Suprapubic skin (tissue), 4 donors: ENCODE results near the gene RIOK2. TPM values are rescaled to one million over a fixed set of nuclear protein-coding genes. Genes with fewer than 3 reads are reported as not detected.

Experiments used
- DNase-seq, 2 donors: peaks; one replicate each; pipeline ENCODE4 v3.0.0-alpha.2; 2019; ENCODE audit warnings: low spot score in 2 of 2
- H3K27ac ChIP-seq: fragments of 200-600 bp; sonication (generic); one replicate; pipeline ENCODE4 v1.5.1; 2019
- H3K27me3 ChIP-seq: fragments of 200-600 bp; sonication (generic); one replicate; pipeline ENCODE4 v1.5.1; 2019
- H3K36me3 ChIP-seq: fragments of 200-600 bp; sonication (generic); one replicate; pipeline ENCODE4 v1.5.1; 2019
- H3K4me1 ChIP-seq: fragments of 200-600 bp; sonication (generic); one replicate; pipeline ENCODE4 v1.5.1; 2019
- H3K4me3 ChIP-seq: fragments of 200-600 bp; sonication (generic); one replicate; pipeline ENCODE4 v1.5.1; 2019; ENCODE audit warnings: mild to moderate bottlenecking
- H3K9me3 ChIP-seq: fragments of 200-600 bp; sonication (generic); one replicate; pipeline ENCODE4 v1.5.1; 2019
- CTCF ChIP-seq, 2 donors: fragments of 200-600 bp in 1 of 2; fragments of 450-650 bp in 1 of 2; sonication (generic) in 1 of 2; IDR thresholded peaks; one replicate each; pipeline ENCODE4 v1.5.1; 2016 to 2019; ENCODE audit warnings: antibody characterized with exemption in 2 of 2, mild to moderate bottlenecking in 1 of 2, moderate library complexity in 1 of 2
- EP300 ChIP-seq: sonication (generic); formaldehyde crosslinking; IDR thresholded peaks from one replicate; pipeline ENCODE4 v1.6.1; 2017; ENCODE audit warnings: antibody characterized with exemption
- POLR2A ChIP-seq, 2 donors: fragments of 450-650 bp; IDR thresholded peaks; one replicate each; pipeline ENCODE4 v1.6.1; 2017; ENCODE audit warnings: antibody characterized with exemption in 2 of 2, mild to moderate bottlenecking in 2 of 2, moderate library complexity in 2 of 2
- POLR2AphosphoS5 ChIP-seq, 3 donors: sonication (generic); formaldehyde crosslinking; IDR thresholded peaks; one replicate each; pipeline ENCODE4 v1.6.1; 2017; ENCODE audit warnings: antibody characterized with exemption in 3 of 3
- WGBS: methylation state at CpG from one replicate; pipeline ENCODE4 v1.1.5; 2018; 5-methylcytosine and 5-hydroxymethylcytosine counted together
- total RNA-seq, 4 donors: library from RNA; depleted of rRNA; stranded (reverse); fragments of >200 nt; gene quantifications; one replicate each; pipeline ENCODE4 v1.1.0, GENCODE V29; 2016

RIOK2 gene
- total RNA-seq, 4 donors from 2014 or later: 7.4 to 24.9 (median 16.3) TPM

- Histone ChIP-seq H3K27ac (no peak overlapping the region), H3K27me3 (no peaks in the 10 kb centered on the region), H3K9me3 (no peaks in the 10 kb centered on the region), H3K4me3 (no peak overlapping the region), H3K4me1 (no peaks in the 10 kb centered on the region), H3K36me3 (no peaks in the 10 kb centered on the region)
- 85% methylated on average over 5 of the region's 5 CpGs for WGBS
- no peak for TF ChIP-seq CTCF (IDR thresholded peaks at IDR 0.05)
- TF ChIP-seq POLR2A (IDR thresholded peaks at IDR 0.05): no peak
- TF ChIP-seq EP300: no peak
- no peak for TF ChIP-seq POLR2AphosphoS5 (IDR thresholded peaks at IDR 0.05)
- no peak for DNase-seq
These were observed 72.0 kb downstream of the RIOK2 start for GRCh38 chr5:97111004-97111403.

Other genes starting within 250 kb of the RIOK2 start
- 100 to 1,000 TPM in 1 of 4 donors, 10 to 100 TPM in 3; 43.7 to 107 (median 69.9) TPM for gene LNPEP, start 247.2 kb downstream of the RIOK2 start, total RNA-seq
- gene LIX1, start 40.6 kb downstream of the RIOK2 start, total RNA-seq: under 1 TPM in 2 of 4 donors, not detected in 2; 0.13 to 0.48 TPM